K562 (cell line): ENCODE data around the gene ALG8. TPM values are rescaled to one million over a fixed set of nuclear protein-coding genes. Genes with fewer than 3 reads are reported as not detected.

Source experiments
- ATAC-seq: fragments of 200-7000 bp; cut with Tn5 transposase; 3 replicates; pipeline ENCODE4 v1.9.1; 2020; ENCODE audit warnings: moderate library complexity
- BruUV-seq: library from RNA; stranded (reverse); fragments of 400-500 nt; replicated peaks from 2 replicates; lab custom pipeline; 2021; lab: Mats Ljungman, UMichigan
- CTCF ChIA-PET: fragments of 300-600 bp; formaldehyde crosslinking; extraction: SDS; loops from one replicate; lab custom pipeline; 2021; ENCODE audit warnings: low intra/inter-chr PET ratio; lab: Yijun Ruan, JAX
- POLR2A ChIA-PET: fragments of 300-600, 350-650 bp; sonication (Branson Sonifier 250); formaldehyde crosslinking; extraction: SDS; loops from one replicate; lab custom pipeline; 2021; ENCODE audit warnings: antibody characterized with exemption, inconsistent platforms; lab: Yijun Ruan, JAX
- DNase-seq, 4 experiments: peaks; one replicate each; pipeline versions ENCODE4 v3.0.0 to v3.0.0-alpha.2; 2011 to 2018; ENCODE audit warnings: low spot score in 3 of 4, mixed read lengths in 3 of 4; ENCODE audit errors: extremely low read depth in 1 of 4
- FAIRE-seq: peaks from 2 replicates; lab custom pipeline; 2011; peaks lifted over from hg19 to GRCh38; lab: Jason Lieb, UNC
- H2AFZ ChIP-seq: 2 replicates; pipeline ENCODE4 v1.6.0; 2011; ENCODE audit warnings: low read depth, low read length, control low read depth, inconsistent platforms
- H3K27ac ChIP-seq: fragments of 200-600 bp; 3 replicates; pipeline ENCODE4 v1.8.0; 2011; ENCODE audit warnings: low read depth, mild to moderate bottlenecking, control low read depth, inconsistent platforms, low read length, moderate library complexity, mixed read lengths; ENCODE audit errors: extremely low read depth
- H3K27me3 ChIP-seq, 2 experiments: fragments of 300-600 bp in 1 of 2; 2 replicates in 1 of 2; 3 replicates in 1 of 2; pipeline versions ENCODE4 v1.6.0 to v1.8.0; 2011; ENCODE audit warnings: inconsistent platforms in 2 of 2, low read length in 2 of 2, mild to moderate bottlenecking in 1 of 2, mixed read lengths in 1 of 2, moderate library complexity in 1 of 2; ENCODE audit not compliant: control insufficient read depth in 2 of 2, insufficient read depth in 2 of 2
- H3K36me3 ChIP-seq: fragments of 300-600 bp; 3 replicates; pipeline ENCODE4 v1.8.0; 2011; ENCODE audit warnings: mild to moderate bottlenecking, low read length, inconsistent platforms; ENCODE audit not compliant: control insufficient read depth, insufficient read depth
- H3K4me1 ChIP-seq, 2 experiments: fragments of 200-600 bp in 1 of 2; replicated peaks in 1 of 2; 2 replicates in 1 of 2; 3 replicates in 1 of 2; pipeline versions ENCODE4 v1.5.1 to v1.8.0; 2011; ENCODE audit warnings: inconsistent platforms in 2 of 2, low read length in 2 of 2, mild to moderate bottlenecking in 1 of 2, mixed read lengths in 1 of 2, moderate library complexity in 1 of 2; ENCODE audit not compliant: control insufficient read depth in 2 of 2, insufficient read depth in 2 of 2
- H3K4me2 ChIP-seq: 2 replicates; pipeline ENCODE4 v1.6.1; 2011; ENCODE audit warnings: low read length, control low read depth, inconsistent platforms, mixed read lengths; ENCODE audit not compliant: insufficient read depth
- H3K4me3 ChIP-seq: fragments of 200-600 bp; sonication (generic), shearing (Covaris generic); 2 replicates; pipeline ENCODE4 v1.5.1; 2016; ENCODE audit warnings: control low read depth, inconsistent platforms
- H3K79me2 ChIP-seq: fragments of 200-600 bp; 3 replicates; pipeline ENCODE4 v1.8.0; 2011; ENCODE audit warnings: low read length, inconsistent platforms; ENCODE audit not compliant: control insufficient read depth, insufficient read depth
- H3K9ac ChIP-seq, 2 experiments: 2 replicates each; pipeline versions ENCODE4 v1.6.0 to v1.6.1; 2011; ENCODE audit warnings: low read depth in 2 of 2, low read length in 2 of 2, control low read depth in 1 of 2, inconsistent platforms in 1 of 2, mild to moderate bottlenecking in 1 of 2, mixed read lengths in 1 of 2; ENCODE audit not compliant: insufficient read depth in 1 of 2
- H3K9me1 ChIP-seq: one replicate; pipeline ENCODE4 v1.6.0; 2011; ENCODE audit warnings: inconsistent platforms, mild to moderate bottlenecking, low read length, moderate library complexity; ENCODE audit not compliant: control insufficient read depth, insufficient read depth
- H3K9me3 ChIP-seq: replicated peaks from 2 replicates; pipeline ENCODE4 v1.5.1; 2011; ENCODE audit warnings: low read depth, low read length, inconsistent platforms; ENCODE audit not compliant: control insufficient read depth, insufficient read depth
- H4K20me1 ChIP-seq: replicated peaks from 2 replicates; pipeline ENCODE4 v1.6.1; 2011; ENCODE audit warnings: low read length, inconsistent platforms, mixed read lengths; ENCODE audit not compliant: control insufficient read depth, insufficient read depth
- FOXP4 ChIP-seq: sonication (generic); formaldehyde crosslinking; IDR thresholded peaks from 2 replicates; pipeline ENCODE4 v1.8.0; 2022; ENCODE audit warnings: mild to moderate bottlenecking, missing genetic modification reagents, borderline replicate concordance
- HDGF ChIP-seq: fragments of 450-650 bp; IDR thresholded peaks from 2 replicates; pipeline ENCODE4 v1.6.1; 2016
- HMG20B ChIP-seq: fragments of 250-450 bp; sonication (Bioruptor Pico); IDR thresholded peaks from 2 replicates; pipeline ENCODE4 v1.5.0; 2021; ENCODE audit warnings: mild to moderate bottlenecking
- MYNN ChIP-seq, 2 experiments: sonication (generic); formaldehyde crosslinking in 1 of 2; IDR thresholded peaks; 2 replicates each; pipeline versions ENCODE4 v1.5.0 to v1.6.1; 2016 to 2020; ENCODE audit warnings: antibody characterized with exemption in 1 of 2, missing genetic modification reagents in 1 of 2
- PML ChIP-seq: IDR thresholded peaks from 2 replicates; pipeline ENCODE4 v1.6.1; 2012; ENCODE audit warnings: low read length, inconsistent platforms
- TOE1 ChIP-seq, 2 experiments: fragments of 450-650 bp in 1 of 2; sonication (generic) in 1 of 2; formaldehyde crosslinking in 1 of 2; IDR thresholded peaks; 2 replicates each; pipeline versions ENCODE4 v1.7.1 to v1.8.0; 2016 to 2022; ENCODE audit warnings: borderline replicate concordance in 2 of 2, mild to moderate bottlenecking in 2 of 2, antibody characterized with exemption in 1 of 2, inconsistent platforms in 1 of 2, low read depth in 1 of 2, missing genetic modification reagents in 1 of 2, moderate library complexity in 1 of 2
- WGBS: fragments of 100-300 bp; shearing (Covaris generic); methylation state at CpG from one replicate; pipeline ENCODE4 v1.1.6; 2016; ENCODE audit warnings: low coverage, mixed read lengths; ENCODE audit not compliant: insufficient coverage; ENCODE audit errors: missing lambda C conversion rate; 5-methylcytosine and 5-hydroxymethylcytosine counted together
- in situ Hi-C: fragments of 300-500 bp; cut with MboI; formaldehyde crosslinking; loops from 4 replicates; pipeline ENCODE4 v1.15.0; 2018; ENCODE audit warnings: inconsistent platforms, mixed read lengths
- intact Hi-C: fragments of 100-400 bp; cut with micrococcal nuclease; formaldehyde crosslinking; loops from 2 replicates; pipeline ENCODE4 v1.14.2; 2022
- polyA plus RNA-seq, 8 experiments: library from polyadenylated mRNA; depleted of rRNA in 4 of 8; stranded (reverse) in 5 of 8; unstranded in 3 of 8; fragments of >200 nt; fragmentation: Nextera tagmentation in 2 of 8; fragmentation: Illumina TruSeq in 1 of 8; extraction: Ambion mirVana in 2 of 8; extraction: Trizol in 1 of 8; gene quantifications; 2 replicates each; pipeline versions ENCODE4 v1.2.1 to v1.2.3, GENCODE V29; 2011 to 2014; ENCODE audit warnings: inconsistent platforms in 1 of 8, missing spikeins in 1 of 8
- total RNA-seq, 7 experiments: library from RNA; depleted of rRNA in 6 of 7; stranded (reverse); fragments of >200 nt in 6 of 7; fragmentation: Illumina TruSeq in 2 of 7; extraction: Trizol in 2 of 7; gene quantifications; 2 replicates each; pipeline versions ENCODE4 v1.2.1 to v1.2.3, GENCODE V29; 2011 to 2021; ENCODE audit warnings: low replicate concordance in 1 of 7
- TF ChIP-seq, protein P1 (sequence below): IDR thresholded peaks from 2 replicates; pipeline ENCODE4 v1.6.1; 2014; ENCODE audit warnings: antibody characterized with exemption
- TF ChIP-seq, protein P2 (sequence below), 2 experiments: IDR thresholded peaks; 2 replicates each; pipeline ENCODE4 v1.6.1; 2012; ENCODE audit warnings: improper control_type of control experiment in 2 of 2, low read depth in 2 of 2, low read length in 2 of 2, borderline replicate concordance in 1 of 2

ALG8 gene
- total and polyA plus RNA-seq, 9 of the 15 experiments (the other 6 are each of a cell fraction or from before 2014, with no cell fraction given) = 59.3 to 189 (median 106) TPM

DNA sequence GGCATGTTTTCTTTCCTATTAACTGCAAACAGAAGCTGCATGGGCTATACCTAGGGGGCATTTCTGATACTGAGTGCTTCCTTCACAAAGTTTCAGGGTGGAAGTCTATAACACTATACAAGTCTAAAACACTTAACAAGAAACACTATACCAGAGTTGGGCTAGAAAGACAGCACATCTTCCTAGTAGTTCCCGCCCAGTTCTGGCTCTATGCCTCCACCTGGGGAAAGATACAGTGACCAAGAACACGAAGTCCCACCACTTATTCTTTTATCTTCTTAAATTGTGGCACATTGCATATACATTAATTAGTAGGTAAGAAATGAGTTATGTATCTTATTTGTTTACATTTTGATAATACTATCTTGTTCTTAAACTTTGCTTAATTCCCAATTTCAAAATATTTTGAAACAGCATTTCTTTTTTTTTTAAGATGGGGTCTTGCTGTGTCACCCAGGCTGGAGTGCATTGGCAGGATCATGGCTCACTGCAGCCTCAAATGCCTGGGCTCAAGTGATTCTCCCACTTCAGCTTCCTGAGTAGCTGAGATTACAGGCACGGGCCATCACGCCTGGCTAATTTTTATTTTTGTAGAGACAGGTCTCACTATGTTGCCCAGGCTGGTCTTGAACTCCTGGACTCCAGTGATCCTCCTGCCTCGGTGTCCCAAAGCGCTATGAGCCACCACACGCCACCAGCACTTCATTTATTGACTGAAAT is 41.6 kb downstream of the ALG8 start:
- FAIRE-seq (no peak), ATAC-seq (no peak), DNase-seq (no peak)
- 84% methylated on average over 7 of the region's 7 CpGs for WGBS
- Histone ChIP-seq H3K79me2 (no peaks in the 10 kb centered on the region), H3K9me1 (no peaks in the 10 kb centered on the region), H3K27me3 (no peaks in the 10 kb centered on the region), H4K20me1 (no peaks in the 10 kb centered on the region), H3K4me3 (no peak overlapping the region), H3K4me1 (peaks cover 4 to 9% of the 10 kb centered on the region in 2 experiments; a peak in 4 of 5 replicates), H3K9me3 (no peaks in the 10 kb centered on the region), H2AFZ (no peak overlapping the region), H3K9ac (no peak overlapping the region), H3K4me2 (no peak overlapping the region), H3K36me3 (peaks cover 44% of the 10 kb centered on the region), H3K27ac (no peak overlapping the region)
- intact Hi-C loops = no loop called here
- in situ Hi-C loops = no loop called here
- no TSS peak for BruUV-seq
- POLR2A ChIA-PET = interaction anchor here (0.6 kb wide), 1 partner anchor 40 kb away, joined by 3 read pairs; no protein-coding TSS in a partner anchor
- TF ChIP-seq MYNN (IDR thresholded peaks at IDR 0.05) (no peak), MYNN (CRISPR knock-in tag; IDR thresholded peaks at IDR 0.05) (no peak), HDGF (no peak), PML (no peak), TOE1 (IDR thresholded peaks at IDR 0.05; ENCODE audit: borderline replicate concordance) (no peak), TOE1 (CRISPR knock-in tag; IDR thresholded peaks at IDR 0.05; ENCODE audit: borderline replicate concordance, low read depth) (no peak), HMG20B (no peak), FOXP4 (CRISPR knock-in tag) (no peak)
- TF ChIP-seq, protein P1, sequence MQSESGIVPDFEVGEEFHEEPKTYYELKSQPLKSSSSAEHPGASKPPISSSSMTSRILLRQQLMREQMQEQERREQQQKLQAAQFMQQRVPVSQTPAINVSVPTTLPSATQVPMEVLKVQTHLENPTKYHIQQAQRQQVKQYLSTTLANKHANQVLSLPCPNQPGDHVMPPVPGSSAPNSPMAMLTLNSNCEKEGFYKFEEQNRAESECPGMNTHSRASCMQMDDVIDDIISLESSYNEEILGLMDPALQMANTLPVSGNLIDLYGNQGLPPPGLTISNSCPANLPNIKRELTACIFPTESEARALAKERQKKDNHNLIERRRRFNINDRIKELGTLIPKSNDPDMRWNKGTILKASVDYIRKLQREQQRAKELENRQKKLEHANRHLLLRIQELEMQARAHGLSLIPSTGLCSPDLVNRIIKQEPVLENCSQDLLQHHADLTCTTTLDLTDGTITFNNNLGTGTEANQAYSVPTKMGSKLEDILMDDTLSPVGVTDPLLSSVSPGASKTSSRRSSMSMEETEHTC = no peak
- TF ChIP-seq, protein P2, sequence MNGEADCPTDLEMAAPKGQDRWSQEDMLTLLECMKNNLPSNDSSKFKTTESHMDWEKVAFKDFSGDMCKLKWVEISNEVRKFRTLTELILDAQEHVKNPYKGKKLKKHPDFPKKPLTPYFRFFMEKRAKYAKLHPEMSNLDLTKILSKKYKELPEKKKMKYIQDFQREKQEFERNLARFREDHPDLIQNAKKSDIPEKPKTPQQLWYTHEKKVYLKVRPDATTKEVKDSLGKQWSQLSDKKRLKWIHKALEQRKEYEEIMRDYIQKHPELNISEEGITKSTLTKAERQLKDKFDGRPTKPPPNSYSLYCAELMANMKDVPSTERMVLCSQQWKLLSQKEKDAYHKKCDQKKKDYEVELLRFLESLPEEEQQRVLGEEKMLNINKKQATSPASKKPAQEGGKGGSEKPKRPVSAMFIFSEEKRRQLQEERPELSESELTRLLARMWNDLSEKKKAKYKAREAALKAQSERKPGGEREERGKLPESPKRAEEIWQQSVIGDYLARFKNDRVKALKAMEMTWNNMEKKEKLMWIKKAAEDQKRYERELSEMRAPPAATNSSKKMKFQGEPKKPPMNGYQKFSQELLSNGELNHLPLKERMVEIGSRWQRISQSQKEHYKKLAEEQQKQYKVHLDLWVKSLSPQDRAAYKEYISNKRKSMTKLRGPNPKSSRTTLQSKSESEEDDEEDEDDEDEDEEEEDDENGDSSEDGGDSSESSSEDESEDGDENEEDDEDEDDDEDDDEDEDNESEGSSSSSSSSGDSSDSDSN (IDR thresholded peaks at IDR 0.05; ENCODE audit: borderline replicate concordance in 1 of 2, low read depth in 2 of 2, low read length in 2 of 2) = no peak
- CTCF ChIA-PET = no interaction called here
